Spleen (tissue), 7 donors: Measurements from ENCODE around the gene GSE1.

Experiments
- CTCF ChIP-seq, 11 experiments: fragments of 200-600 bp in 7 of 11; fragments of 450-650 bp in 4 of 11; sonication (generic) in 4 of 11; IDR thresholded peaks in 8 of 11; conservative IDR thresholded peaks in 3 of 11; 1 replicate in 7 of 11; 2 replicates in 4 of 11; pipeline versions ENCODE4 v1.4.0 to v1.8.0; 2016 to 2021; ENCODE audit warnings: antibody characterized with exemption in 11 of 11, inconsistent platforms in 4 of 11, mild to moderate bottlenecking in 1 of 11
- POLR2A ChIP-seq, 3 donors: fragments of 450-650 bp; IDR thresholded peaks; one replicate each; pipeline ENCODE4 v1.5.1; 2017; ENCODE audit warnings: antibody characterized with exemption in 3 of 3, mild to moderate bottlenecking in 1 of 3
- POLR2AphosphoS5 ChIP-seq, 3 donors: sonication (generic); formaldehyde crosslinking; IDR thresholded peaks; one replicate each; pipeline ENCODE4 v1.5.1; 2017; ENCODE audit warnings: antibody characterized with exemption in 3 of 3
- donor health status: DM: no; HTN: no; CAD: no; lungs with moderate emphysema.
- donor health status: DM: no; HTN: no; CAD: no.
- donor health status: DM: no; HTN: no; CAD: no.

DNA sequence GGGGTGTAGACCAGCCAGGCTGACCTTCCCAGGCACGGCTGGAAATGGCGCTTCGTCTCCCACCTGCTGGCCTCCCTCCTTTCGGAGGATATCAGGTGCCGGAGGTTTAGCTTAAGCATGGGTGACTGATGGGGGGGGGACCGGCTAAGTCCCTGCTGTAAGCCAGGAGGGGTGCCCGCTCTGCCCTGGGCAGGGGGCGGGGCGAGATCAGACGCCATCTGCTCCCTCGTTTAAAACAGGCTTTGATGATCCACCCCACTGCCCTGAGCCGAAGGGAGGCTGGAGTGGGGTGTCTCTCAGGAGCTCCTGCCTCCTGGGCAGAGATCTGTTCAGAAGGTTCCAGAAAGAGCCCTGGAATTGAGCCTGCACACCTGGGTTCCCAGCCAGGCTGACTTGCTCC, 111.8 kb downstream of the GSE1 start:
- TF ChIP-seq CTCF (IDR thresholded peaks at IDR 0.05 in 8 of 11, conservative IDR thresholded peaks at IDR 0.05 in 3 of 11) (no peak), POLR2AphosphoS5 (IDR thresholded peaks at IDR 0.05) (no peak), POLR2A (IDR thresholded peaks at IDR 0.05) (no peak)
